ENCODE measurements around the gene TIMM44. TPM values are rescaled to one million over a fixed set of nuclear protein-coding genes. Genes with fewer than 3 reads are reported as not detected.

TIMM44 gene
- total RNA-seq, 2 donors from 2014 or later, result 49.8 to 81.5 TPM

- Mint-ChIP-seq H3K27me3 (peaks cover 3% of the 10 kb centered on the region), H3K4me3 (no peak overlapping the region), H3K4me1 (no peaks in the 10 kb centered on the region), H3K9me3 (no peaks in the 10 kb centered on the region), H3K36me3 (ENCODE audit: low read depth) (peaks cover 20% of the 10 kb centered on the region), H3K27ac (no peak overlapping the region)
- no peak for ATAC-seq (replicated peaks)
Measured at GRCh38 chr19:7912144-7912696, 31.2 kb downstream of the TIMM44 start.

GRCh38 chr19:7911508-7912143 is 31.8 kb downstream of the TIMM44 start:
- Mint-ChIP-seq H3K27me3 (peaks cover 3% of the 10 kb centered on the region), H3K4me1 (no peaks in the 10 kb centered on the region), H3K27ac (no peak overlapping the region), H3K36me3 (ENCODE audit: low read depth) (peaks cover 20% of the 10 kb centered on the region), H3K4me3 (no peak overlapping the region), H3K9me3 (no peaks in the 10 kb centered on the region)
- no peak for ATAC-seq (replicated peaks)

- no peak for ATAC-seq (replicated peaks)
- H3K4me3 Mint-ChIP-seq, result no peak overlapping the region
- H3K9me3 Mint-ChIP-seq, result no peaks in the 10 kb centered on the region
- peaks cover 29% of the 10 kb centered on the region for H3K36me3 Mint-ChIP-seq (ENCODE audit: low read depth)
- peaks cover 2% of the 10 kb centered on the region for H3K27me3 Mint-ChIP-seq
- H3K27ac Mint-ChIP-seq, result no peak overlapping the region
- no peaks in the 10 kb centered on the region for H3K4me1 Mint-ChIP-seq
Measured at GRCh38 chr19:7910321-7911161, 32.9 kb downstream of the TIMM44 start.

- no peaks in the 10 kb centered on the region for H3K9me3 Mint-ChIP-seq
- H3K4me3 Mint-ChIP-seq, result no peak overlapping the region
- H3K27ac Mint-ChIP-seq, result no peak overlapping the region
- peaks cover 39% of the 10 kb centered on the region for H3K36me3 Mint-ChIP-seq (ENCODE audit: low read depth)
- peaks cover 6% of the 10 kb centered on the region for H3K4me1 Mint-ChIP-seq
- no peak for ATAC-seq (replicated peaks)
- H3K27me3 Mint-ChIP-seq, result no peaks in the 10 kb centered on the region
Measured at GRCh38 chr19:7909471-7910067, 33.9 kb downstream of the TIMM44 start.

- H3K4me1 Mint-ChIP-seq, result peaks cover 7% of the 10 kb centered on the region
- H3K36me3 Mint-ChIP-seq (ENCODE audit: low read depth), result peaks cover 43% of the 10 kb centered on the region
- H3K27me3 Mint-ChIP-seq, result no peaks in the 10 kb centered on the region
- H3K9me3 Mint-ChIP-seq, result no peaks in the 10 kb centered on the region
- no peak overlapping the region for H3K4me3 Mint-ChIP-seq
- no peak overlapping the region for H3K27ac Mint-ChIP-seq
- no peak for ATAC-seq (replicated peaks)
Measured at GRCh38 chr19:7908742-7909461, 34.6 kb downstream of the TIMM44 start.

- H3K27me3 Mint-ChIP-seq, result no peaks in the 10 kb centered on the region
- H3K4me3 Mint-ChIP-seq, result no peak overlapping the region
- peaks cover 49% of the 10 kb centered on the region for H3K36me3 Mint-ChIP-seq (ENCODE audit: low read depth)
- H3K4me1 Mint-ChIP-seq, result peaks cover 7% of the 10 kb centered on the region
- no peak for ATAC-seq (replicated peaks)
- no peak overlapping the region for H3K27ac Mint-ChIP-seq
- no peaks in the 10 kb centered on the region for H3K9me3 Mint-ChIP-seq
Measured at GRCh38 chr19:7908078-7908699, 35.3 kb downstream of the TIMM44 start.

- Mint-ChIP-seq H3K9me3 (no peaks in the 10 kb centered on the region), H3K27me3 (no peaks in the 10 kb centered on the region), H3K27ac (no peak overlapping the region), H3K4me3 (no peak overlapping the region), H3K36me3 (ENCODE audit: low read depth) (peaks cover 46% of the 10 kb centered on the region), H3K4me1 (peaks cover 7% of the 10 kb centered on the region)
- ATAC-seq (replicated peaks), result no peak
Measured at GRCh38 chr19:7907544-7907943, 35.9 kb downstream of the TIMM44 start.

GRCh38 chr19:7907122-7907521 is 36.3 kb downstream of the TIMM44 start:
- Mint-ChIP-seq H3K27me3 (no peaks in the 10 kb centered on the region), H3K4me1 (peaks cover 7% of the 10 kb centered on the region), H3K4me3 (no peak overlapping the region), H3K9me3 (no peaks in the 10 kb centered on the region), H3K36me3 (ENCODE audit: low read depth) (peaks cover 43% of the 10 kb centered on the region), H3K27ac (no peak overlapping the region)
- no peak for ATAC-seq (replicated peaks)

GRCh38 chr19:7905859-7906258 is 37.6 kb downstream of the TIMM44 start:
- Mint-ChIP-seq H3K27ac (peak overlapping the region; percentile 91), H3K27me3 (no peaks in the 10 kb centered on the region), H3K9me3 (no peaks in the 10 kb centered on the region), H3K36me3 (ENCODE audit: low read depth) (peaks cover 32% of the 10 kb centered on the region), H3K4me1 (peaks cover 7% of the 10 kb centered on the region), H3K4me3 (peak overlapping the region; percentile 95)
- no peak for ATAC-seq (replicated peaks)

- Mint-ChIP-seq H3K27ac (peak overlapping the region; percentile 91), H3K27me3 (no peaks in the 10 kb centered on the region)
Measured at GRCh38 chr19:7905268-7905667, 38.2 kb downstream of the TIMM44 start.

GRCh38 chr19:7904074-7905020 is 39.1 kb downstream of the TIMM44 start:
- peak overlapping the region; percentile 91 for H3K27ac Mint-ChIP-seq
- H3K9me3 Mint-ChIP-seq, result no peaks in the 10 kb centered on the region
- no peaks in the 10 kb centered on the region for H3K27me3 Mint-ChIP-seq
- peaks cover 32% of the 10 kb centered on the region for H3K36me3 Mint-ChIP-seq (ENCODE audit: low read depth)
- H3K4me1 Mint-ChIP-seq, result peaks cover 7% of the 10 kb centered on the region
- peak; percentile 58 for ATAC-seq (replicated peaks)
- peak overlapping the region; percentile 95 for H3K4me3 Mint-ChIP-seq

More at GRCh38 chr19:7905268-7905667, 38.2 kb downstream of the TIMM44 start:
- H3K4me1 Mint-ChIP-seq, result peaks cover 7% of the 10 kb centered on the region
- H3K4me3 Mint-ChIP-seq, result peak overlapping the region; percentile 95
- no peak for ATAC-seq (replicated peaks)
- no peaks in the 10 kb centered on the region for H3K9me3 Mint-ChIP-seq
- H3K36me3 Mint-ChIP-seq (ENCODE audit: low read depth), result peaks cover 32% of the 10 kb centered on the region

GRCh38 chr19:7903244-7904073 is 40.0 kb downstream of the TIMM44 start, which contains the start of gene MAP2K7:
Gene MAP2K7 (plus strand): TSS chr19:7903877. CDS start chr19:7903945, 68 bp downstream.
- peak; percentile 87 for ATAC-seq (replicated peaks)
- Mint-ChIP-seq H3K9me3 (no peaks in the 10 kb centered on the region), H3K4me3 (peak within 1 kb of the TSS; percentile 95), H3K27ac (peak within 1 kb of the TSS; percentile 91), H3K4me1 (peaks cover 7% of the 10 kb centered on the region), H3K36me3 (ENCODE audit: low read depth) (peaks cover 32% of the 10 kb centered on the region), H3K27me3 (no peaks in the 10 kb centered on the region)

Measured in activated T-helper 17 cell treated with anti-CD3 and anti-CD28 coated beads, Interleukin-2, amount 50 U/mL, for 72 hours (primary cell).